ENCODE data around the gene RPL29.

Gene RPL29

GRCh38 chr3:52004163-52004787, 8.6 kb upstream of the RPL29 start:
- H3K18ac ChIP-seq (ENCODE audit: low read length): peak overlapping the region; percentile 86
- H3K79me1 ChIP-seq (ENCODE audit: low read depth, low read length): no peaks in the 10 kb centered on the region
- peak overlapping the region; percentile 95 for H3K27ac ChIP-seq (replicated peaks; ENCODE audit: low read length)
- H3K4ac ChIP-seq (ENCODE audit: low read length): peak overlapping the region; percentile 28
- H3K4me2 ChIP-seq (ENCODE audit: insufficient read depth, low read length, poor library complexity, severe bottlenecking): no peak overlapping the region
- H3K4me1 ChIP-seq (ENCODE audit: control insufficient read depth in 2 of 2, insufficient read depth in 1 of 2, low read depth in 1 of 2, low read length in 2 of 2): peaks cover 43 to 52% of the 10 kb centered on the region in 2 donors
- no peak overlapping the region for H4K91ac ChIP-seq (ENCODE audit: low read depth, low read length, poor library complexity)
- peak overlapping the region; percentile 77 for H2BK12ac ChIP-seq (ENCODE audit: low read length)
- H2AK5ac ChIP-seq (ENCODE audit: low read depth, low read length): peak overlapping the region; percentile 60
- no peak overlapping the region for H2BK120ac ChIP-seq (ENCODE audit: low read depth, low read length)
- H3K9ac ChIP-seq (ENCODE audit: low read depth, low read length, poor library complexity): peak overlapping the region; percentile 56
- no peak overlapping the region for H3K14ac ChIP-seq (ENCODE audit: low read length)
- no peak overlapping the region for H4K8ac ChIP-seq (ENCODE audit: low read depth, low read length)
- H3K23ac ChIP-seq (ENCODE audit: low read depth, low read length, poor library complexity): no peak overlapping the region
- peak overlapping the region; percentile 55 for H2BK15ac ChIP-seq (ENCODE audit: low read length)
- H2BK5ac ChIP-seq (ENCODE audit: low read length): peak overlapping the region; percentile 82
- peak overlapping the region in 1 of 2 donors; percentile 39 for H3K4me3 ChIP-seq (ENCODE audit: low read length in 2 of 2)
- no peaks in the 10 kb centered on the region for H3K9me3 ChIP-seq (replicated peaks in 1 of 2; ENCODE audit: control insufficient read depth in 2 of 2, insufficient read depth in 1 of 2, low read depth in 1 of 2, low read length in 2 of 2)
- H3K27me3 ChIP-seq (ENCODE audit: control insufficient read depth in 3 of 3, insufficient read depth in 3 of 3, low read depth in 1 of 3, low read length in 3 of 3): peaks cover 0 to 2% (median 0%) of the 10 kb centered on the region in 3 experiments
- peak overlapping the region; percentile 58 for H2AFZ ChIP-seq (ENCODE audit: low read length)
- peak; percentile 71 for DNase-seq (ENCODE audit: low spot score)
- H3K36me3 ChIP-seq (replicated peaks in 1 of 2; ENCODE audit: control insufficient read depth in 2 of 2, insufficient read depth in 2 of 2, low read length in 2 of 2): no peaks in the 10 kb centered on the region
- WGBS, 2 donors (ENCODE audit: extremely low coverage in 2 of 2, insufficient read length in 2 of 2, insufficient replicate concordance in 1 of 2): no CpG with 5 or more reads among the region's 16 CpGs

DNA sequence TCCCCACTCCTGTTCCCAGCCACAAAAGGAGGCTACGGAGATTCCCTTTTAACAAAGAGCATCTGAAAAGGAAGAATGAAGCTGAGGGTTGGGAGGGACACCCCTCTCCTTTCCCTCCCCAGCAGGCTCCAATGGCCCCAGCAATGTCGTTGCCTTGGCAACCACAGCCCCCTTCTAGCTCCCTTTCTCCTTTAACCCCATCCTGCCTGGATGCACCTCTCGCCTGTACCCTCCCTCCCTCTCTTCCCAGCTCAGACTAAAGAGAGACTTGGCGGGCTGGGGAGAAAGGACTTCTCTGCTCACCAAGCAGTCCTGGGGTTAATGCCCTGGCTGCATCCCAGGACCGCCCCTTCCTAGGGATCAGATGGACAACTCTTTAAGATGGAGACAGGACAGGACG, 7.1 kb upstream of the RPL29 start:
- Histone ChIP-seq H3K9ac (ENCODE audit: low read depth, low read length, poor library complexity) (no peak overlapping the region), H3K27me3 (ENCODE audit: control insufficient read depth in 3 of 3, insufficient read depth in 3 of 3, low read depth in 1 of 3, low read length in 3 of 3) (peaks cover 0 to 2% (median 0%) of the 10 kb centered on the region in 3 experiments), H2AK5ac (ENCODE audit: low read depth, low read length) (no peak overlapping the region), H3K79me1 (ENCODE audit: low read depth, low read length) (no peaks in the 10 kb centered on the region), H3K4ac (ENCODE audit: low read length) (no peak overlapping the region), H3K27ac (replicated peaks; ENCODE audit: low read length) (peak overlapping the region; percentile 95), H3K14ac (ENCODE audit: low read length) (no peak overlapping the region), H4K8ac (ENCODE audit: low read depth, low read length) (no peak overlapping the region), H3K4me1 (ENCODE audit: control insufficient read depth in 2 of 2, insufficient read depth in 1 of 2, low read depth in 1 of 2, low read length in 2 of 2) (peaks cover 48 to 57% of the 10 kb centered on the region in 2 donors), H2BK120ac (ENCODE audit: low read depth, low read length) (peak overlapping the region; percentile 10), H3K4me2 (ENCODE audit: insufficient read depth, low read length, poor library complexity, severe bottlenecking) (peak overlapping the region; percentile 29), H2AFZ (ENCODE audit: low read length) (peak overlapping the region; percentile 58), H3K18ac (ENCODE audit: low read length) (no peak overlapping the region), H4K91ac (ENCODE audit: low read depth, low read length, poor library complexity) (no peak overlapping the region), H2BK12ac (ENCODE audit: low read length) (peak overlapping the region; percentile 53), H2BK15ac (ENCODE audit: low read length) (peak overlapping the region; percentile 90), H2BK5ac (ENCODE audit: low read length) (peak overlapping the region; percentile 80), H3K4me3 (ENCODE audit: low read length in 2 of 2) (peak overlapping the region in 1 of 2 donors; percentile 39), H3K36me3 (replicated peaks in 1 of 2; ENCODE audit: control insufficient read depth in 2 of 2, insufficient read depth in 2 of 2, low read length in 2 of 2) (no peaks in the 10 kb centered on the region), H3K23ac (ENCODE audit: low read depth, low read length, poor library complexity) (no peak overlapping the region), H3K9me3 (replicated peaks in 1 of 2; ENCODE audit: control insufficient read depth in 2 of 2, insufficient read depth in 1 of 2, low read depth in 1 of 2, low read length in 2 of 2) (no peaks in the 10 kb centered on the region)
- no CpG with 5 or more reads among the region's 6 CpGs for WGBS, 2 donors (ENCODE audit: extremely low coverage in 2 of 2, insufficient read length in 2 of 2, insufficient replicate concordance in 1 of 2)
- peak; percentile 78 for DNase-seq (ENCODE audit: low spot score)

DNA sequence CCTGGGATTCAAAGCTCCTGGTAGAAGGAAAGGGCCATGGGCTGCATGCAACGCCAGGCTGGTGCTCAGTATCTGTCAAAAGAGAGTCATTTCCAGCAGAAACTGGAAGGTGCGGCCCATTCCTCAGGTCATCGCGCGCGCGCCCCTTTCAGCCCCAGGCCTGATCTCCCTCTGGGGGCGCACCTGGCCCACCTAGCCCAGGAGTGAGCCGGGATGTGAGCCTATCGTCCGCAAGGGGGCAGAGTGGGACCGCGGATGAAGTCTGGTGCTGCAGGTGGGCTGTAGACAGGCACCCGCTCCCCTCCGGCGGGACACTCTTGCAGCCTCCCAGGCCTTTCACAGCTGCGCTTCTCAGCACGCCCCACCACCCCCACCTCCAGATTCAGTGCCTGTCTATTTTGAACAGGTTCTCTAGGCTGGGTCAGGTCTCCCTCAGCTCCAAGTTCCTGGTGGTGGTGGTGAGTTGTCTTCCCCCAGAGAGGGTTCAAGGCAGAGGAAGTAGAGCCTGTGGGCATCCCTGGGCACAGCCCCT, 5.8 kb upstream of the RPL29 start:
- WGBS, 2 donors (ENCODE audit: extremely low coverage in 2 of 2, insufficient read length in 2 of 2, insufficient replicate concordance in 1 of 2): no CpG with 5 or more reads among the region's 18 CpGs
- H3K18ac ChIP-seq (ENCODE audit: low read length): peak overlapping the region; percentile 82
- H3K79me1 ChIP-seq (ENCODE audit: low read depth, low read length): no peaks in the 10 kb centered on the region
- no peak overlapping the region for H3K4me3 ChIP-seq (ENCODE audit: low read length in 2 of 2)
- peak; percentile 90 for DNase-seq (ENCODE audit: low spot score)
- no peak overlapping the region for H2BK12ac ChIP-seq (ENCODE audit: low read length)
- H2BK120ac ChIP-seq (ENCODE audit: low read depth, low read length): peak overlapping the region; percentile 10
- H2BK15ac ChIP-seq (ENCODE audit: low read length): peak overlapping the region; percentile 90
- peaks cover 45 to 53% of the 10 kb centered on the region in 2 donors for H3K4me1 ChIP-seq (ENCODE audit: control insufficient read depth in 2 of 2, insufficient read depth in 1 of 2, low read depth in 1 of 2, low read length in 2 of 2)
- H3K27ac ChIP-seq (replicated peaks; ENCODE audit: low read length): peak overlapping the region; percentile 95
- H3K9me3 ChIP-seq (replicated peaks in 1 of 2; ENCODE audit: control insufficient read depth in 2 of 2, insufficient read depth in 1 of 2, low read depth in 1 of 2, low read length in 2 of 2): no peaks in the 10 kb centered on the region
- no peak overlapping the region for H4K8ac ChIP-seq (ENCODE audit: low read depth, low read length)
- H3K9ac ChIP-seq (ENCODE audit: low read depth, low read length, poor library complexity): no peak overlapping the region
- no peak overlapping the region for H3K23ac ChIP-seq (ENCODE audit: low read depth, low read length, poor library complexity)
- H3K4ac ChIP-seq (ENCODE audit: low read length): no peak overlapping the region
- peak overlapping the region; percentile 43 for H2BK5ac ChIP-seq (ENCODE audit: low read length)
- peak overlapping the region; percentile 94 for H2AK5ac ChIP-seq (ENCODE audit: low read depth, low read length)
- peak overlapping the region; percentile 58 for H2AFZ ChIP-seq (ENCODE audit: low read length)
- H4K91ac ChIP-seq (ENCODE audit: low read depth, low read length, poor library complexity): no peak overlapping the region
- H3K14ac ChIP-seq (ENCODE audit: low read length): no peak overlapping the region
- H3K4me2 ChIP-seq (ENCODE audit: insufficient read depth, low read length, poor library complexity, severe bottlenecking): no peak overlapping the region
- peaks cover 0 to 2% (median 0%) of the 10 kb centered on the region in 3 experiments for H3K27me3 ChIP-seq (ENCODE audit: control insufficient read depth in 3 of 3, insufficient read depth in 3 of 3, low read depth in 1 of 3, low read length in 3 of 3)
- no peaks in the 10 kb centered on the region for H3K36me3 ChIP-seq (replicated peaks in 1 of 2; ENCODE audit: control insufficient read depth in 2 of 2, insufficient read depth in 2 of 2, low read length in 2 of 2)

DNA sequence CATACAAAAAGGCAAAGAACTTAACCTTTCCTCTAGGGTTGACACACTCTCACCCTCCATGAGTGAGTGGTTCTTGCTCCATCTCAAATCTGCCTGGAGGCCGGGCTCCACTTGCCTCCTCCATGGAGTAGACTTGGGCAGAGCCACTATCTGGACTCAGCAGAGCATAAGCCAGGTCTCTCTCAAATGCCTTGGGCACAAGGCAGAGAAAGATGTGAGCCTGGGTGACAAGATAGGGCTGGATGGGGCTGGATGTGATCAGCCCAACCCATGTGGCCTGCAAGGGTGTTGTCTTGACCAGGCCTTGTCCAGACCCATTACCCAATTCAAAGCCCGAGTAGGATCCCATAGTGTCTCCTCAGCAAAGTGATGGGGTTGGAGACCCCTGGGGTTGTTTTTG, 4.2 kb upstream of the RPL29 start:
- Histone ChIP-seq H3K36me3 (replicated peaks in 1 of 2; ENCODE audit: control insufficient read depth in 2 of 2, insufficient read depth in 2 of 2, low read length in 2 of 2) (peaks cover 2 to 6% of the 10 kb centered on the region in 2 donors), H3K4me2 (ENCODE audit: insufficient read depth, low read length, poor library complexity, severe bottlenecking) (no peak overlapping the region), H2AK5ac (ENCODE audit: low read depth, low read length) (peak overlapping the region; percentile 1), H3K23ac (ENCODE audit: low read depth, low read length, poor library complexity) (no peak overlapping the region), H3K79me1 (ENCODE audit: low read depth, low read length) (no peaks in the 10 kb centered on the region), H2BK120ac (ENCODE audit: low read depth, low read length) (no peak overlapping the region), H3K27me3 (ENCODE audit: control insufficient read depth in 3 of 3, insufficient read depth in 3 of 3, low read depth in 1 of 3, low read length in 3 of 3) (peaks cover 0 to 2% (median 0%) of the 10 kb centered on the region in 3 experiments), H3K4me3 (ENCODE audit: low read length in 2 of 2) (no peak overlapping the region), H3K4ac (ENCODE audit: low read length) (no peak overlapping the region), H3K18ac (ENCODE audit: low read length) (no peak overlapping the region), H3K9me3 (replicated peaks in 1 of 2; ENCODE audit: control insufficient read depth in 2 of 2, insufficient read depth in 1 of 2, low read depth in 1 of 2, low read length in 2 of 2) (no peaks in the 10 kb centered on the region), H2BK15ac (ENCODE audit: low read length) (no peak overlapping the region), H3K27ac (replicated peaks; ENCODE audit: low read length) (no peak overlapping the region), H4K8ac (ENCODE audit: low read depth, low read length) (no peak overlapping the region), H3K9ac (ENCODE audit: low read depth, low read length, poor library complexity) (no peak overlapping the region), H2AFZ (ENCODE audit: low read length) (no peak overlapping the region), H2BK12ac (ENCODE audit: low read length) (no peak overlapping the region), H4K91ac (ENCODE audit: low read depth, low read length, poor library complexity) (no peak overlapping the region), H2BK5ac (ENCODE audit: low read length) (no peak overlapping the region), H3K14ac (ENCODE audit: low read length) (no peak overlapping the region), H3K4me1 (ENCODE audit: control insufficient read depth in 2 of 2, insufficient read depth in 1 of 2, low read depth in 1 of 2, low read length in 2 of 2) (peaks cover 32 to 37% of the 10 kb centered on the region in 2 donors)
- no peak for DNase-seq (ENCODE audit: low spot score)
- no CpG with 5 or more reads among the region's 2 CpGs for WGBS, 2 donors (ENCODE audit: extremely low coverage in 2 of 2, insufficient read length in 2 of 2, insufficient replicate concordance in 1 of 2)
